ENCODE data around the gene POLA1. TPM values are rescaled to one million over a fixed set of nuclear protein-coding genes. Genes with fewer than 3 reads are reported as not detected.
"Not testable (repeated sequence)": the region's sequence is repeated elsewhere in the genome, so short reads cannot be mapped to it uniquely, and the experiment has no call there.

Gene POLA1
- total and polyA plus RNA-seq, 7 donors: 1.8 to 15.0 (median 11.4) TPM

DNA sequence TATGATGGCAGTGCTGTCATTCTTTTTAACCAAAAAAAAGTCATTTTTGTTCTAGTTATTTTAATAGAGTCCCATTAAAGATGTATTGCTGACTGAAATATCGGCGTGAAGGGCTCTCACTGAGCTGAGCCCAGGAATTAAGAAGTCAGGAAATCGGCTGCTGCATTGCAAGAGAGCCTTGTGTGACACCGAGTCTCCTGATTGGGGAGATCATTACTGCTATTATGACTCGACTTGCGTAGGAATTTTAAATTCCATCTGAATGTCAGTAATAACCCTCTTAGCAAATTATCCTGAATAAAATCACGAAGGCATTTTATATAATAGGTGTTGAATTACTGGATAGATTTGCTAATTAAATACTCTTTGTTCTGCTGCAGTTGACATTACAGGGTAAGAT is 111.5 kb downstream of the POLA1 start:
- Histone ChIP-seq H3K4me1 (no peaks in the 10 kb centered on the region), H3K27ac (no peak overlapping the region), H3K9me3 (no peaks in the 10 kb centered on the region), H3K36me3 (no peaks in the 10 kb centered on the region), H3K4me3 (no peak overlapping the region), H3K27me3 (no peaks in the 10 kb centered on the region)
- intact Hi-C loops (cut with DNase I): no loop called here
- TF ChIP-seq POLR2A (IDR thresholded peaks at IDR 0.05) (no peak), POLR2AphosphoS5 (IDR thresholded peaks at IDR 0.05) (no peak), EP300 (IDR thresholded peaks at IDR 0.05) (no peak)
- TF ChIP-seq, protein P1, sequence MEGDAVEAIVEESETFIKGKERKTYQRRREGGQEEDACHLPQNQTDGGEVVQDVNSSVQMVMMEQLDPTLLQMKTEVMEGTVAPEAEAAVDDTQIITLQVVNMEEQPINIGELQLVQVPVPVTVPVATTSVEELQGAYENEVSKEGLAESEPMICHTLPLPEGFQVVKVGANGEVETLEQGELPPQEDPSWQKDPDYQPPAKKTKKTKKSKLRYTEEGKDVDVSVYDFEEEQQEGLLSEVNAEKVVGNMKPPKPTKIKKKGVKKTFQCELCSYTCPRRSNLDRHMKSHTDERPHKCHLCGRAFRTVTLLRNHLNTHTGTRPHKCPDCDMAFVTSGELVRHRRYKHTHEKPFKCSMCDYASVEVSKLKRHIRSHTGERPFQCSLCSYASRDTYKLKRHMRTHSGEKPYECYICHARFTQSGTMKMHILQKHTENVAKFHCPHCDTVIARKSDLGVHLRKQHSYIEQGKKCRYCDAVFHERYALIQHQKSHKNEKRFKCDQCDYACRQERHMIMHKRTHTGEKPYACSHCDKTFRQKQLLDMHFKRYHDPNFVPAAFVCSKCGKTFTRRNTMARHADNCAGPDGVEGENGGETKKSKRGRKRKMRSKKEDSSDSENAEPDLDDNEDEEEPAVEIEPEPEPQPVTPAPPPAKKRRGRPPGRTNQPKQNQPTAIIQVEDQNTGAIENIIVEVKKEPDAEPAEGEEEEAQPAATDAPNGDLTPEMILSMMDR (IDR thresholded peaks at IDR 0.05): no peak
- DNase-seq: no peak
- 91 to 93% methylated on average over 7 of the region's 7 CpGs for WGBS, 2 donors

DNA sequence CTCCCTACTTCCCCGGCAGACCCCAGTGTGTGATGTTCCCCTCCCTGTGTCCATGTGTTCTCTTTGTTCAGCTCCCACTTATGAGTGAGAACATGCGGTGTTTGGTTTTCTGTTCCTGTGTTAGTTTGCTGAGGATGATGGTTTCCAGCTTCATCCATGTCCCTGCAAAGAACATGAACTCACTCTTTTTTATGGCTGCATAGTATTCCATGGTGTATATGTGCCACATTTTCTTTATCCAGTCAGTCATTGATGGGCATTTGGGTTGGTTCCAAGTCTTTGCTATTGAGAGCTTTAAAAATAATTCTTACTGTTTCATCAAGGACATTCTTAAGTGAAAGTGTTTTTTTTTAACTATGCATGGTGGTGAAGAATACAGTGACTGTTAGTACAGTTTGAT is 126.1 kb downstream of the POLA1 start:
- H3K4me3 ChIP-seq; intact Hi-C loops (cut with DNase I); H3K27ac ChIP-seq; H3K4me1 ChIP-seq; DNase-seq; H3K36me3 ChIP-seq; H3K9me3 ChIP-seq; H3K27me3 ChIP-seq: not testable (repeated sequence)
- WGBS, 2 donors: 75 to 93% methylated on average over 2 of the region's 2 CpGs

- TF ChIP-seq POLR2A (IDR thresholded peaks at IDR 0.05): no peak
- TF ChIP-seq POLR2AphosphoS5 (IDR thresholded peaks at IDR 0.05): no peak
- no peak for TF ChIP-seq EP300 (IDR thresholded peaks at IDR 0.05)
- TF ChIP-seq, protein P1 (IDR thresholded peaks at IDR 0.05): no peak
- H3K4me3 ChIP-seq: no peak overlapping the region
- no peak overlapping the region for H3K27ac ChIP-seq
- no peak for DNase-seq
- intact Hi-C loops (cut with DNase I): no loop called here
- H3K9me3 ChIP-seq: no peaks in the 10 kb centered on the region
- 39 to 77% methylated on average over 2 of the region's 2 CpGs for WGBS, 2 donors
- no peaks in the 10 kb centered on the region for H3K27me3 ChIP-seq
- no peaks in the 10 kb centered on the region for H3K4me1 ChIP-seq
- H3K36me3 ChIP-seq: peaks cover 0 to 10% (median 0%) of the 10 kb centered on the region in 4 donors
Measured at GRCh38 chrX:24828147-24828546, 134.4 kb downstream of the POLA1 start.

DNA sequence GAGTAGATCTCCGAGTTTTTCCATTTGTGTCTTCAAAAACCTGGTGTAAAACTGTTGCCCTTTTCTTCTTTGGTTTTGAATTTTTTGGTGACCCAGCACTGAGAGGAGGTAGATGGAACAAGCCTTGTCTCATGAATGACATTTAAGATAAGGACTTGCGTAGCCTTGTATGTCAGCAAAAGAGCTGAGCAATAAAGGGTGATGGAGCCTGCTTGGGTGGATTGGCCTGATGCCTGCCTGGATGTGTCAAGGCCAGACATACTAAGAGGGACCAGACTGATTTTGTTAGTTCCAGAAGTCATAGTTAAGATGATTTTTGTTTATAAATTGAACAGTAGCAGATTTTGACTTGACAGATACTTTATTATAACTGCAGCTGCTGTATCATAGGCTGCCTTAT is 134.9 kb downstream of the POLA1 start:
- Histone ChIP-seq H3K36me3 (peaks cover 0 to 10% (median 0%) of the 10 kb centered on the region in 4 donors), H3K4me3 (no peak overlapping the region), H3K27me3 (no peaks in the 10 kb centered on the region), H3K27ac (no peak overlapping the region), H3K9me3 (no peaks in the 10 kb centered on the region), H3K4me1 (no peaks in the 10 kb centered on the region)
- TF ChIP-seq, protein P1 (IDR thresholded peaks at IDR 0.05): no peak
- TF ChIP-seq EP300 (IDR thresholded peaks at IDR 0.05): no peak
- TF ChIP-seq POLR2AphosphoS5 (IDR thresholded peaks at IDR 0.05): no peak
- no peak for TF ChIP-seq POLR2A (IDR thresholded peaks at IDR 0.05)
- WGBS, 2 donors: 93 to 95% methylated on average over 2 of the region's 2 CpGs
- intact Hi-C loops (cut with DNase I): no loop called here
- DNase-seq: no peak

DNA sequence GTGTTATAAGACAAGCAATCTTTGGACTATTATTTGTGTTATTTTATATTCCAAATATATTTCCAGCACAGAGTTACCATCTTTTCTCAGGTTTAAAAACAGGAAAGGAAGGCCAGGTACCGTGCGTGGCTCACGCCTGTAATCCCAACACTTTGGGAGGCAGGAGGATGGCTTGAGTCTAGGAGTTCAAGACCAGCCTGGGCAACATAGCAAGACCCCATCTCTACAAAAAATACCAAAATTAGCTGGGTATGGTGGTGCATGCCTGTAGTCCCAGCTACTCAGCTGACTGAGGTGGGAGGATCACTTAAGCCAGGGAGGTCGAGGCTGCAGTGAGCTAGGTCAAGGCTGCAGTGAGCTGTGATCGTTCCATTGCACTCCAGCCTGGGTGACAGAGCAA is 140.0 kb downstream of the POLA1 start:
- DNase-seq: no peak
- no peak overlapping the region for H3K4me3 ChIP-seq
- WGBS, 2 donors: 93 to 96% methylated on average over 5 of the region's 5 CpGs
- H3K9me3 ChIP-seq: no peaks in the 10 kb centered on the region
- H3K4me1 ChIP-seq: no peaks in the 10 kb centered on the region
- H3K27me3 ChIP-seq: no peaks in the 10 kb centered on the region
- no peak for TF ChIP-seq EP300 (IDR thresholded peaks at IDR 0.05)
- no peak for TF ChIP-seq POLR2A (IDR thresholded peaks at IDR 0.05)
- no peak for TF ChIP-seq POLR2AphosphoS5 (IDR thresholded peaks at IDR 0.05)
- TF ChIP-seq, protein P1 (IDR thresholded peaks at IDR 0.05): no peak
- no peaks in the 10 kb centered on the region for H3K36me3 ChIP-seq
- no peak overlapping the region for H3K27ac ChIP-seq
- intact Hi-C loops (cut with DNase I): no loop called here
